ENCODE data around the gene HOXA11. TPM values are rescaled to one million over a fixed set of nuclear protein-coding genes. Genes with fewer than 3 reads are reported as not detected.

The HOXA11 gene
- total and polyA plus RNA-seq, 5 donors from 2014 or later = not detected

- Mint-ChIP-seq H3K4me1 (no peaks in the 10 kb centered on the region), H3K4me3 (no peak overlapping the region), H3K9me3 (peaks cover 0 to 2% (median 0%) of the 10 kb centered on the region in 7 donors), H3K27ac (no peak overlapping the region), H3K36me3 (no peaks in the 10 kb centered on the region), H3K27me3 (peaks cover 66% of the 10 kb centered on the region)
- no peak overlapping the region for H3K4me3 ChIP-seq (ENCODE audit: low read depth, low read length)
- H3K27me3 ChIP-seq (ENCODE audit: control insufficient read depth, insufficient read depth, low read length) = peaks cover 24% of the 10 kb centered on the region
- DNase-seq (no peak), ATAC-seq (ENCODE audit: low read depth in 2 of 2) (no peak)
- no peaks in the 10 kb centered on the region for H3K9me3 ChIP-seq (ENCODE audit: control insufficient read depth in 2 of 2, low read length in 2 of 2)
- no peaks in the 10 kb centered on the region for H3K36me3 ChIP-seq (ENCODE audit: control insufficient read depth, insufficient read depth, low read length)
- H3K4me1 ChIP-seq (ENCODE audit: control insufficient read depth, insufficient read depth, low read length, poor library complexity, severe bottlenecking) = no peaks in the 10 kb centered on the region
- H3K27ac ChIP-seq (ENCODE audit: insufficient read depth, low read length, poor library complexity, severe bottlenecking) = no peak overlapping the region
Measured at GRCh38 chr7:27139334-27140125, 45.5 kb downstream of the HOXA11 start.

- Histone ChIP-seq H3K4me3 (ENCODE audit: low read depth, low read length) (no peak overlapping the region), H3K9me3 (ENCODE audit: control insufficient read depth in 2 of 2, low read length in 2 of 2) (no peaks in the 10 kb centered on the region), H3K36me3 (ENCODE audit: control insufficient read depth, insufficient read depth, low read length) (no peaks in the 10 kb centered on the region), H3K27me3 (ENCODE audit: control insufficient read depth, insufficient read depth, low read length) (peaks cover 28% of the 10 kb centered on the region), H3K27ac (ENCODE audit: insufficient read depth, low read length, poor library complexity, severe bottlenecking) (no peak overlapping the region), H3K4me1 (ENCODE audit: control insufficient read depth, insufficient read depth, low read length, poor library complexity, severe bottlenecking) (no peaks in the 10 kb centered on the region)
- no peak overlapping the region for H3K4me3 Mint-ChIP-seq
- no peak for ATAC-seq (ENCODE audit: low read depth in 2 of 2)
- H3K4me1 Mint-ChIP-seq = no peaks in the 10 kb centered on the region
- H3K27ac Mint-ChIP-seq = no peak overlapping the region
- H3K36me3 Mint-ChIP-seq = no peaks in the 10 kb centered on the region
- no peak for DNase-seq
- peaks cover 66% of the 10 kb centered on the region for H3K27me3 Mint-ChIP-seq
- H3K9me3 Mint-ChIP-seq = peaks cover 0 to 2% (median 0%) of the 10 kb centered on the region in 7 donors
Measured at GRCh38 chr7:27138985-27139333, 46.1 kb downstream of the HOXA11 start.

- H3K4me3 Mint-ChIP-seq = no peak overlapping the region
- no peak overlapping the region for H3K27ac Mint-ChIP-seq
- ATAC-seq (ENCODE audit: low read depth in 2 of 2) (no peak), DNase-seq (no peak)
- no peaks in the 10 kb centered on the region for H3K36me3 Mint-ChIP-seq
- peaks cover 69% of the 10 kb centered on the region for H3K27me3 Mint-ChIP-seq
- H3K9me3 ChIP-seq (ENCODE audit: control insufficient read depth in 2 of 2, low read length in 2 of 2) = no peaks in the 10 kb centered on the region
- no peaks in the 10 kb centered on the region for H3K4me1 ChIP-seq (ENCODE audit: control insufficient read depth, insufficient read depth, low read length, poor library complexity, severe bottlenecking)
- H3K4me1 Mint-ChIP-seq = no peaks in the 10 kb centered on the region
- H3K27me3 ChIP-seq (ENCODE audit: control insufficient read depth, insufficient read depth, low read length) = peaks cover 27% of the 10 kb centered on the region
- H3K4me3 ChIP-seq (ENCODE audit: low read depth, low read length) = no peak overlapping the region
- no peaks in the 10 kb centered on the region for H3K36me3 ChIP-seq (ENCODE audit: control insufficient read depth, insufficient read depth, low read length)
- peaks cover 0 to 2% (median 0%) of the 10 kb centered on the region in 7 donors for H3K9me3 Mint-ChIP-seq
- no peak overlapping the region for H3K27ac ChIP-seq (ENCODE audit: insufficient read depth, low read length, poor library complexity, severe bottlenecking)
Measured at GRCh38 chr7:27138472-27138871, 46.6 kb downstream of the HOXA11 start.

GRCh38 chr7:27137640-27138315, 47.3 kb downstream of the HOXA11 start:
- Mint-ChIP-seq H3K9me3 (peaks cover 0 to 2% (median 0%) of the 10 kb centered on the region in 7 donors), H3K36me3 (no peaks in the 10 kb centered on the region)
- DNase-seq = no peak

GRCh38 chr7:27134392-27134791, 50.6 kb downstream of the HOXA11 start:
- peaks cover 0 to 2% (median 0%) of the 10 kb centered on the region in 7 donors for H3K9me3 Mint-ChIP-seq
- Histone ChIP-seq H3K27ac (ENCODE audit: insufficient read depth, low read length, poor library complexity, severe bottlenecking) (no peak overlapping the region), H3K27me3 (ENCODE audit: control insufficient read depth, insufficient read depth, low read length) (peaks cover 34% of the 10 kb centered on the region), H3K4me1 (ENCODE audit: control insufficient read depth, insufficient read depth, low read length, poor library complexity, severe bottlenecking) (peaks cover 3% of the 10 kb centered on the region), H3K4me3 (ENCODE audit: low read depth, low read length) (no peak overlapping the region), H3K36me3 (ENCODE audit: control insufficient read depth, insufficient read depth, low read length) (no peaks in the 10 kb centered on the region), H3K9me3 (ENCODE audit: control insufficient read depth in 2 of 2, low read length in 2 of 2) (no peaks in the 10 kb centered on the region)
- H3K27ac Mint-ChIP-seq = no peak overlapping the region
- no peaks in the 10 kb centered on the region for H3K36me3 Mint-ChIP-seq
- H3K27me3 Mint-ChIP-seq = peaks cover 72% of the 10 kb centered on the region
- no peak overlapping the region for H3K4me3 Mint-ChIP-seq
- ATAC-seq (ENCODE audit: low read depth in 2 of 2) = no peak
- H3K4me1 Mint-ChIP-seq = peaks cover 0 to 5% (median 0%) of the 10 kb centered on the region in 4 donors
- no peak for DNase-seq

More at GRCh38 chr7:27137640-27138315, 47.3 kb downstream of the HOXA11 start:
- Histone ChIP-seq H3K27me3 (ENCODE audit: control insufficient read depth, insufficient read depth, low read length) (peaks cover 26% of the 10 kb centered on the region), H3K4me1 (ENCODE audit: control insufficient read depth, insufficient read depth, low read length, poor library complexity, severe bottlenecking) (no peaks in the 10 kb centered on the region), H3K4me3 (ENCODE audit: low read depth, low read length) (no peak overlapping the region), H3K36me3 (ENCODE audit: control insufficient read depth, insufficient read depth, low read length) (no peaks in the 10 kb centered on the region), H3K9me3 (ENCODE audit: control insufficient read depth in 2 of 2, low read length in 2 of 2) (no peaks in the 10 kb centered on the region), H3K27ac (ENCODE audit: insufficient read depth, low read length, poor library complexity, severe bottlenecking) (no peak overlapping the region)
- H3K4me3 Mint-ChIP-seq = no peak overlapping the region
- peaks cover 76% of the 10 kb centered on the region for H3K27me3 Mint-ChIP-seq
- H3K4me1 Mint-ChIP-seq = no peaks in the 10 kb centered on the region
- H3K27ac Mint-ChIP-seq = no peak overlapping the region
- no peak for ATAC-seq (ENCODE audit: low read depth in 2 of 2)

GRCh38 chr7:27133409-27134231, 51.4 kb downstream of the HOXA11 start:
- Mint-ChIP-seq H3K27me3 (peaks cover 76% of the 10 kb centered on the region), H3K27ac (no peak overlapping the region), H3K9me3 (peaks cover 0 to 2% (median 0%) of the 10 kb centered on the region in 7 donors), H3K36me3 (no peaks in the 10 kb centered on the region), H3K4me1 (peaks cover 0 to 7% (median 0%) of the 10 kb centered on the region in 4 donors), H3K4me3 (no peak overlapping the region)
- peaks cover 35% of the 10 kb centered on the region for H3K27me3 ChIP-seq (ENCODE audit: control insufficient read depth, insufficient read depth, low read length)
- H3K27ac ChIP-seq (ENCODE audit: insufficient read depth, low read length, poor library complexity, severe bottlenecking) = no peak overlapping the region
- no peaks in the 10 kb centered on the region for H3K9me3 ChIP-seq (ENCODE audit: control insufficient read depth in 2 of 2, low read length in 2 of 2)
- no peak overlapping the region for H3K4me3 ChIP-seq (ENCODE audit: low read depth, low read length)
- DNase-seq = no peak
- no peak for ATAC-seq (ENCODE audit: low read depth in 2 of 2)
- H3K4me1 ChIP-seq (ENCODE audit: control insufficient read depth, insufficient read depth, low read length, poor library complexity, severe bottlenecking) = peaks cover 3% of the 10 kb centered on the region
- no peaks in the 10 kb centered on the region for H3K36me3 ChIP-seq (ENCODE audit: control insufficient read depth, insufficient read depth, low read length)

GRCh38 chr7:27132978-27133377, 52.1 kb downstream of the HOXA11 start:
- no peaks in the 10 kb centered on the region for H3K9me3 ChIP-seq (ENCODE audit: control insufficient read depth in 2 of 2, low read length in 2 of 2)
- no peak overlapping the region for H3K4me3 ChIP-seq (ENCODE audit: low read depth, low read length)
- peaks cover 39% of the 10 kb centered on the region for H3K27me3 ChIP-seq (ENCODE audit: control insufficient read depth, insufficient read depth, low read length)
- Mint-ChIP-seq H3K27me3 (peaks cover 74% of the 10 kb centered on the region), H3K4me3 (no peak overlapping the region), H3K27ac (no peak overlapping the region), H3K36me3 (no peaks in the 10 kb centered on the region), H3K9me3 (peaks cover 0 to 2% (median 0%) of the 10 kb centered on the region in 7 donors), H3K4me1 (peaks cover 0 to 7% (median 0%) of the 10 kb centered on the region in 4 donors)
- ATAC-seq (ENCODE audit: low read depth in 2 of 2) (no peak), DNase-seq (no peak)
- H3K27ac ChIP-seq (ENCODE audit: insufficient read depth, low read length, poor library complexity, severe bottlenecking) = no peak overlapping the region
- H3K36me3 ChIP-seq (ENCODE audit: control insufficient read depth, insufficient read depth, low read length) = no peaks in the 10 kb centered on the region
- H3K4me1 ChIP-seq (ENCODE audit: control insufficient read depth, insufficient read depth, low read length, poor library complexity, severe bottlenecking) = peaks cover 3% of the 10 kb centered on the region
